ENCODE data around the gene IGF2BP2. TPM values are rescaled to one million over a fixed set of nuclear protein-coding genes. Genes with fewer than 3 reads are reported as not detected.

IGF2BP2 gene
- total and polyA plus RNA-seq, 2 donors from 2014 or later = 7.7 to 26.9 TPM

DNA sequence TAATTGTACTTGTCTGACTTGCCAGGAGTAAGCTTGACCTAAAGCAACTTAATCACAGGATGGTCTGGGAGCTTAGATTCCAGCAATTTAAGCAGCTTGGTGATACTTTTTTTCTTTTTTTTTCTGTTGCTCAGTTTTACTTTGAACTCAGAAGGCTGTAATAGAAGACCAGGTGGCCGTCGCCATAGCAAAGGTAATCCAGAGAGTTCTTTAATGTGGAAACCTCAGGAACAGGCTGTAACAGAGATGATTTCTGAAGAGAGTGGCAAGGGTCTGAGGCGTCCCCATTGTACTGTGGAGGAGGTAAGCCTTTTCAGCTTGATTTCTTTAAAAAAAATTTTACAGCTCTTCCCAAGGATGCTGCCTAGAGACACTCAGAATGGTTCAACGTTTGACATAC, 218.6 kb downstream of the IGF2BP2 start:
- TF ChIP-seq, protein P1, sequence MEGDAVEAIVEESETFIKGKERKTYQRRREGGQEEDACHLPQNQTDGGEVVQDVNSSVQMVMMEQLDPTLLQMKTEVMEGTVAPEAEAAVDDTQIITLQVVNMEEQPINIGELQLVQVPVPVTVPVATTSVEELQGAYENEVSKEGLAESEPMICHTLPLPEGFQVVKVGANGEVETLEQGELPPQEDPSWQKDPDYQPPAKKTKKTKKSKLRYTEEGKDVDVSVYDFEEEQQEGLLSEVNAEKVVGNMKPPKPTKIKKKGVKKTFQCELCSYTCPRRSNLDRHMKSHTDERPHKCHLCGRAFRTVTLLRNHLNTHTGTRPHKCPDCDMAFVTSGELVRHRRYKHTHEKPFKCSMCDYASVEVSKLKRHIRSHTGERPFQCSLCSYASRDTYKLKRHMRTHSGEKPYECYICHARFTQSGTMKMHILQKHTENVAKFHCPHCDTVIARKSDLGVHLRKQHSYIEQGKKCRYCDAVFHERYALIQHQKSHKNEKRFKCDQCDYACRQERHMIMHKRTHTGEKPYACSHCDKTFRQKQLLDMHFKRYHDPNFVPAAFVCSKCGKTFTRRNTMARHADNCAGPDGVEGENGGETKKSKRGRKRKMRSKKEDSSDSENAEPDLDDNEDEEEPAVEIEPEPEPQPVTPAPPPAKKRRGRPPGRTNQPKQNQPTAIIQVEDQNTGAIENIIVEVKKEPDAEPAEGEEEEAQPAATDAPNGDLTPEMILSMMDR (IDR thresholded peaks at IDR 0.05; ENCODE audit: borderline replicate concordance, extremely low read depth, insufficient read depth) = no peak
- Histone ChIP-seq H3K4me1 (ENCODE audit: control insufficient read depth in 2 of 3, insufficient read depth in 2 of 3, low read depth in 1 of 3, low read length in 3 of 3) (no peaks in the 10 kb centered on the region), H3K27me3 (ENCODE audit: control insufficient read depth, insufficient read depth, low read length) (no peaks in the 10 kb centered on the region), H3K9me3 (ENCODE audit: control insufficient read depth in 2 of 3, insufficient read depth in 1 of 3, low read length in 3 of 3) (no peaks in the 10 kb centered on the region), H3K27ac (ENCODE audit: low read depth in 2 of 2, low read length in 2 of 2) (no peak overlapping the region), H3K36me3 (ENCODE audit: control insufficient read depth in 2 of 3, insufficient read depth in 3 of 3, low read length in 3 of 3) (peaks cover 8 to 50% (median 25%) of the 10 kb centered on the region in 3 donors), H3K4me3 (ENCODE audit: low read length in 3 of 3) (no peak overlapping the region), H3K9ac (ENCODE audit: low read length in 3 of 3) (no peak overlapping the region)
- peak in 3 of 5 donors; percentile 20 to 47 (median 32) for DNase-seq
- FAIRE-seq = no peak
- intact Hi-C loops (cut with DNase I) = no loop called here

- no peak overlapping the region for H3K4me3 ChIP-seq (ENCODE audit: low read length in 3 of 3)
- intact Hi-C loops (cut with DNase I) = no loop called here
- no peak for DNase-seq
- H3K9ac ChIP-seq (ENCODE audit: low read length in 3 of 3) = no peak overlapping the region
- no peaks in the 10 kb centered on the region for H3K9me3 ChIP-seq (ENCODE audit: control insufficient read depth in 2 of 3, insufficient read depth in 1 of 3, low read length in 3 of 3)
- peaks cover 10 to 47% (median 23%) of the 10 kb centered on the region in 3 donors for H3K36me3 ChIP-seq (ENCODE audit: control insufficient read depth in 2 of 3, insufficient read depth in 3 of 3, low read length in 3 of 3)
- no peaks in the 10 kb centered on the region for H3K4me1 ChIP-seq (ENCODE audit: control insufficient read depth in 2 of 3, insufficient read depth in 2 of 3, low read depth in 1 of 3, low read length in 3 of 3)
- no peak overlapping the region for H3K27ac ChIP-seq (ENCODE audit: low read depth in 2 of 2, low read length in 2 of 2)
- FAIRE-seq = no peak
- TF ChIP-seq, protein P1 (IDR thresholded peaks at IDR 0.05; ENCODE audit: borderline replicate concordance, extremely low read depth, insufficient read depth) = no peak
- H3K27me3 ChIP-seq (ENCODE audit: control insufficient read depth, insufficient read depth, low read length) = no peaks in the 10 kb centered on the region
Observed at GRCh38 chr3:185605566-185605965, 219.3 kb downstream of the IGF2BP2 start.

GRCh38 chr3:185595526-185595925, 229.3 kb downstream of the IGF2BP2 start:
- FAIRE-seq = no peak
- Histone ChIP-seq H3K4me3 (ENCODE audit: low read length in 3 of 3) (no peak overlapping the region), H3K27me3 (ENCODE audit: control insufficient read depth, insufficient read depth, low read length) (no peaks in the 10 kb centered on the region), H3K9me3 (ENCODE audit: control insufficient read depth in 2 of 3, insufficient read depth in 1 of 3, low read length in 3 of 3) (no peaks in the 10 kb centered on the region), H3K27ac (ENCODE audit: low read depth in 2 of 2, low read length in 2 of 2) (no peak overlapping the region), H3K4me1 (ENCODE audit: control insufficient read depth in 2 of 3, insufficient read depth in 2 of 3, low read depth in 1 of 3, low read length in 3 of 3) (no peaks in the 10 kb centered on the region), H3K9ac (ENCODE audit: low read length in 3 of 3) (no peak overlapping the region), H3K36me3 (ENCODE audit: control insufficient read depth in 2 of 3, insufficient read depth in 3 of 3, low read length in 3 of 3) (peaks cover 0 to 28% (median 0%) of the 10 kb centered on the region in 3 donors)
- TF ChIP-seq, protein P1 (IDR thresholded peaks at IDR 0.05; ENCODE audit: borderline replicate concordance, extremely low read depth, insufficient read depth) = no peak
- intact Hi-C loops (cut with DNase I) = no loop called here
- no peak for DNase-seq

- H3K4me1 ChIP-seq (ENCODE audit: control insufficient read depth in 2 of 3, insufficient read depth in 2 of 3, low read depth in 1 of 3, low read length in 3 of 3) = peaks cover 0 to 5% (median 0%) of the 10 kb centered on the region in 3 donors
- H3K4me3 ChIP-seq (ENCODE audit: low read length in 3 of 3) = no peak overlapping the region
- peaks cover 0 to 25% (median 0%) of the 10 kb centered on the region in 3 donors for H3K36me3 ChIP-seq (ENCODE audit: control insufficient read depth in 2 of 3, insufficient read depth in 3 of 3, low read length in 3 of 3)
- TF ChIP-seq, protein P1 (IDR thresholded peaks at IDR 0.05; ENCODE audit: borderline replicate concordance, extremely low read depth, insufficient read depth) = no peak
- H3K9ac ChIP-seq (ENCODE audit: low read length in 3 of 3) = no peak overlapping the region
- no peak overlapping the region for H3K27ac ChIP-seq (ENCODE audit: low read depth in 2 of 2, low read length in 2 of 2)
- intact Hi-C loops (cut with DNase I) = no loop called here
- DNase-seq = no peak
- H3K9me3 ChIP-seq (ENCODE audit: control insufficient read depth in 2 of 3, insufficient read depth in 1 of 3, low read length in 3 of 3) = no peaks in the 10 kb centered on the region
- H3K27me3 ChIP-seq (ENCODE audit: control insufficient read depth, insufficient read depth, low read length) = no peaks in the 10 kb centered on the region
- FAIRE-seq = no peak
Observed at GRCh38 chr3:185594073-185594472, 230.8 kb downstream of the IGF2BP2 start.

All from kidney (tissue), 14 donors.